HG03520 (cell line): ENCODE data around the gene IRF2.

Experiments
- ATAC-seq: cut with Tn5 transposase; IDR thresholded peaks from one replicate; pipeline ENCODE4 v1.9.1; 2021; ENCODE audit warnings: mild to moderate bottlenecking, moderate library complexity; ENCODE audit not compliant: unreplicated experiment

IRF2 gene

GRCh38 chr4:184410748-184411147 is 63.6 kb downstream of the IRF2 start:
- no peak for ATAC-seq

GRCh38 chr4:184409911-184410692 is 64.2 kb downstream of the IRF2 start:
- no peak for ATAC-seq

DNA sequence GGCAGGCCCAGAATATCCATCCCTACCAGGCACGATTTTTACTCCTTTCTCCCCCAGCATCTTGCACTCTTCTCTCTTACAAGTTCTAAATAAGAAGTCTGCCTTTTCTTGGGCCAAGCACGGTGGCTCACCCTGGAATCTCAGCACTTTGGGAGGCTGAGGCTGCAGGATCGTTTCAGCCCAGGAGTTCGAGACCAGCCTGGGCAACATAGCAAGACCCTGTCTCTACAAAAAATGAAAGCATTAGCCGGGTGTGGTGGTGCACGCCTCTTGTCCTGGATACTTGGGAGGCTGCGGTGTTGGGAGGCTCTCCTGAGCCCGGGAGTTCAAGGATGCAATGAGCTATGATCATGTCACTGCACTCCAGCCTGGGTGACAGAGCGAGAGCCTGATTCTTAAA is 64.8 kb downstream of the IRF2 start:
- no peak for ATAC-seq

- ATAC-seq: no peak
Measured at GRCh38 chr4:184408684-184409081, 65.7 kb downstream of the IRF2 start.

- ATAC-seq: no peak
Measured at GRCh38 chr4:184408021-184408683, 66.2 kb downstream of the IRF2 start.

GRCh38 chr4:184406958-184407391 is 67.4 kb downstream of the IRF2 start:
- ATAC-seq: no peak

DNA sequence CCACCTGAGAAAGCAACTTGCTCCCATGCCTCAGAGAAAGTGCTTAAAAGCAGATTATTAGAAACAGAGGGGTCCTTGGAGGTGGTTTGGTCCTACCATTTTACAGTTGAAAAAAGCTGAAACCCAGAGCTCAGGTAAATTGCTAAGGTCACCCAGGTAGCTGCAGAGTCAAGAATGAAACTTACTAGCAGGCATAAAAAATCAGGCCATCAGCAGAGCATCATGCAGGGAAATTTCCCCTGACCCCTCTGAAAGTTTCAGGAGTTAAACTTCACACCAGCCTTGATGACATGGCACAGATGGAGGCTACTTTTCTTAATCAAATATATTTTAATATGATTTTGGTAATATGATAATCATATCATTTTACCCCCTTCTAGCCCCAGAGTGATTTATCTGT is 70.3 kb downstream of the IRF2 start:
- no peak for ATAC-seq

GRCh38 chr4:184403384-184403781 is 71.0 kb downstream of the IRF2 start:
- ATAC-seq: no peak

DNA sequence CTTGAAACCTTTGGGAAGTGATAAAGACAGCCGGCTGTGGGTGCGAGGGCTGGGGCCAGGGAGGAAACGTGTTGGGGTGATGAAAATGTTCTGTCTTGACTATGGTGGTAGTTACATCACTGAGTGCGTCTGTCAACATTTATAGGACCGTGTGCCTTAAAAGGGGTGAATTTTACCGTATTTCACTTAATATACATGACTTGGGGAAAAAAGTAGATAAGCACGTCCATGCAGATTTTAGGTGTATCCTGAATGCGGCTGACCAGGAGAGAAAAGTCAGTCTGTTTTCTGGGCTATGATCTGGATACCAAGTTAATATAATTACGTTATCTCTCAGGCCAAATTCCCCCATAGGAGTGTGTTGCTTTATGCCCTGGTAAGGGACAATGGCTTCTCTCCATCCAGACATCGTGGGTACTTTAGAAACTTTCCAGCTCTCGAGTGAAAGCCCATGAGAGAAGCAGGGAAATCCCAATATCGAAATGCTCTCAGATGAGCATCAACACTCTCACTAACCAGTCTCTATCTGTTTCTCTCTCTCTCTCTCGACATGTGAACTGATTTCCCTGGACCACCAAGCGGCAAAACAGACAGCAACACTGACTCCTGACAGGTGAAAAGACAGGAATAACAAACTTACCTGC is 71.5 kb downstream of the IRF2 start:
- ATAC-seq: no peak

- ATAC-seq: no peak
Measured at GRCh38 chr4:184402239-184402638, 72.1 kb downstream of the IRF2 start.

DNA sequence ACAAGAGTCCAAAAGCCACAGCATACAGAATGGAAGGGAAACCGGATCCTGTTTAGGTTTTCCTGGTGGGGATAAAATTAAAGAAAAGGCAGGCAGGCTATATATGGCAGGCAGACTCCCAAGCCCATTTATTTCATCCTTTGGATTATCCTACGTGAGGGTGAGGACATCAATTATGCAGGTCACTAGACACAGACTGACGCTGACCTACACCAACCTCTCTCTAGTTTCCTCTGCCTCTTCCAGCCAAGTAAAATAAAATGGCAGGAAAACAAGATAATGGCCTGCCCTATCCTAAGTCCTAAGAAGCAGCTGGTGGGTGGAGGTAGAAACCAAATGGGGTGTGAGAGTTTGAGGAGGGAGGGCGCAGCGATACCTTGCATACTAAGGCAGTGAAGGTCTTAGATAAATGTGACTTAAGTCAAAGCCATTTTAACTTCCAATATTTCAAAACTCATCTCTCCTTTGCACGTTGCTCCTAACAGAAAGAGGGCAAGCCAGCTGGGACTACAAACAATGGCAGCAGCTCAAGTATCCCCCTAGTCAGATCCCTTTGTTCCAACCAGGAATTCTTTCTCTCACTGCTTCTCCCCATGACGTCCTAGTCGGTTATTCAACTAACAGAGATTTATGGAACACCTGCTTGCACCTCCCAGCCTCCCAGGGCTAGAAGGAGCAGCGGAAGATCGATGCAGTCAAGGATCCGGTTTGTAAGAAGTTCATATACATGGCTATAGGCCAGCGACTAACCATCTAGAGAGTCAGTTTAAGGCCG is 72.8 kb downstream of the IRF2 start:
- ATAC-seq: no peak

- no peak for ATAC-seq
Measured at GRCh38 chr4:184400891-184401290, 73.5 kb downstream of the IRF2 start.

- ATAC-seq: no peak
Measured at GRCh38 chr4:184400375-184400870, 73.9 kb downstream of the IRF2 start.

- ATAC-seq: no peak
Measured at GRCh38 chr4:184399512-184399908, 74.8 kb downstream of the IRF2 start.

- ATAC-seq: no peak
Measured at GRCh38 chr4:184398741-184399511, 75.4 kb downstream of the IRF2 start.

DNA sequence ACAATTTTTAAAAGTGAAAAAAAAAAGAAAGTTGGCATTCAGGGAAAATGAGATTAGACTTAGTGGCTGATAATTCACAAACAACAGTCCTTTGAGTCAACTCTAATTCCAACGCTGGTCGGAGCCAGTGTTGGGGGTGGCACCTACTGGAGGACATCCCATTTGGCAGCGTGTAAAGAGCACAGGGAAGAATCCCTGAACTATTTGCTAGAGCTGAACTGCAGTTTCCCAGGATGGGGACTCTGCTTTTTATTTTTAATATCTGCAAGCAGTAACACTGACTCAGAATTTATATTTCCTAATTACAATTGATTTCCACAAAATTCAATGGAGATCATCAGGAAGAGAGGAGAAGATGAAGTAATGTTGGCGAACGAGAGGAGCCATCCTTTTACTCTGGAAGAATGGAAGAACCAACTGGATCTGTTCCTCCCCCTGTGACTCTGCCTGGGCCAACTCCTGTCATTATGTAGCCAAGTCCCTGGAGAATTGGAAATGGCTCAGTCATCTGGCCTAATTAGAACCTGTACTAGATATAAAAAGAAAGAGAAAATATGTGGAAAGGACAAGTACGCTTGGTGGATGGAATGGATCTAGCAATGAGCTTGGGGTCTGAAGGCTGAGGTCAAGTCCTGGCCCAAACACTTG is 76.7 kb downstream of the IRF2 start:
- no peak for ATAC-seq

DNA sequence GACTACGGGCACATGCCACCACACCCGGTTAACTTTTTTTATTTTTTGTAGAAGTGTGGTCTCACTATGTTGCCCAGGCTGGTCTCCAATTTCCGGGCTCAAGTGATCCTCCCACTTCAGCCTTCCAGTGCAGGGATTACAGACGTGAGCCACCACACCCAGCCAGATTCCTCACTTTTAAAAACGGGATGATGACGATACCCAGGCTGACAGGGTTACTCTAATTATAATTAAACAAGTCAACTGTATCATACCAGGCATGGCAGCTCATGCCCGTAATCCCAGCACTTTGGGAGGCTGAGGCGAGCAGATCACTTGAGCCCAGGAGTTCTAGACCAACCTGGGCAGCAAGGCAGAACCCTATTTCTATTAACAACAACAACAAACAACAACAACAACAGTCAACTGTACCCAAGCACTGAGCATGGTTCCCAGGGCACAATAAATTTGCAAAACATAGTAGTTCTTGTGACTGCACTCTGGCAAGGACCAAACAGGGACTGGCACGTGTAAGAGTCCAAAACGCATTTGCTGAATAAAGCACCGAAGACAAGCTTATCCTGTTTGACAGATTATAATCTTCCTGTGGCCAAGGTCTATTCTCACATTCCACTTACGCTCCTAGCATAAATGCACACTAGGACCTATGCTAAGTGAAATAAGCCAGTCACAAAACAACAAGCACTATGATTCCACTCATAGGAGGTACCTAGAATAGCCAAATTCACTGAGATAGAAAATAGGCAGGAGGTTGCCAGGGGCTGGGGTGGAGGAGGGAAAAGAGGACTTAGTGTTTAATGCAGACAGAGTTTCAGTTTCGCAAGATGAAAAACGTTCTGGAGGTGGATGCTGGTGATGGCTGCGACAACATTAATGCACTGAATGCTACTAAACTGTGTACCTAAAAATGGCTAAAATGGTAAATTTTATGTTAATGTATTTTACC is 77.5 kb downstream of the IRF2 start:
- ATAC-seq: no peak

- ATAC-seq: peak; percentile 76
Measured at GRCh38 chr4:184395971-184396391, 78.4 kb downstream of the IRF2 start.
